CD4-positive, alpha-beta T cell treated with Interleukin-21 for 1 hour (primary cell): ENCODE results near the gene VPS8.

Experiments used
- DNase-seq: peaks from one replicate; pipeline ENCODE4 v3.0.0-alpha.2; 2020

VPS8 gene

DNA sequence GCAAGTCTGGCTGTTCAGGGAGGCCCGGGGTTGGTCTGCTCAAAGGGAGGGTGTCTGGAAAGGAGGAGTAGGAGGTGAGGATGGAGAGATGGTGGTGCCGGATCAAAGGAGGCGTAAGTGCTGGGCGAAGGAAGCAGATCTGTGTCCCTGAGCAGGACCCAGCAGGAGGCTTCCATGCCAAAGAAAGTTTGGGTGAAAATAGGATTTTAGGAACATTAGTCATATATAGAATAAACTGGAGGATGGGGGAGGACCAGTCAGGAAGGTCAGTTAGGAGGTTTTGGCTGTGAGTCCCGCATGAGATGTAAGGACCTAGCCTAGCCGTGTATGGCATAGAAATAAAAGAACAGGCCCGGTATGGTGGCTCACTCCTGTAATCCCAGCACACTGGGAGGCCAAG lies 28.6 kb upstream of the VPS8 start:
- no peak for DNase-seq

DNA sequence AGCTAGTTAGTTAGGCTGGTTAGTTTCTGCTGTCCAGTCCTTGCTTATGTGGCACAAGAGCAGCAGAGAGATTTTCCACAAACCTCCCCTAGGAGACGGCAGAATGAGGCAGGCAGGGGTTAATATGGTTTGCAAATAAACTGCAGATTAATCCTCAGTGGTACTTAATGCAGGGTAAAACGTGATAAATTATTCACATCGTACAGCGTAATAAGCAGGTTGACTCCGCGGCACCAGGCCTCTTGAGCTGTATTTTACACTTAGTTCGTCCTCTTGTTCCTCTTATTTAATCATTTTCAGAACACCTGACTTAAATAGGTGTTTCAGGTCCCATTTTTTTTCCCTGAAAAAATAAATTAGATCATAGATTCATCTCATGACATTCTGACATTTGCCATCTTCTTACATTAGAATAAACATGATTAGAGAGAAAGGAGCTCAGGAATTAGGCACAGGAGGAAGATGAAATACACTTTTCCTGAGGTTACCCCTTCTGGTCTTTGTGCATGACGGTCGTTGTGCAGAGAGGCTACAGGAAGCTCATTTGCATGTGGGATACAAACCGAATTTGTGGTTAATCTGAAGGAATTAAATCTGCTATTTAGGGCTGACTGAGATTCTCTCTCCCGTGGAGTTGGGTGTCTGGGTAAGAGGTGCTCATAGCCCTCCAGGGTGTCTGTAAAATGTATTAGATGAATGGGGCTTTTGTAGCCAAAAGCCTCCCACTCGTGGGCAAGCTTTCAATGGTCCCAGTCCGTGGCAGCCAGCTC lies 27.1 kb upstream of the VPS8 start:
- no peak for DNase-seq

DNA sequence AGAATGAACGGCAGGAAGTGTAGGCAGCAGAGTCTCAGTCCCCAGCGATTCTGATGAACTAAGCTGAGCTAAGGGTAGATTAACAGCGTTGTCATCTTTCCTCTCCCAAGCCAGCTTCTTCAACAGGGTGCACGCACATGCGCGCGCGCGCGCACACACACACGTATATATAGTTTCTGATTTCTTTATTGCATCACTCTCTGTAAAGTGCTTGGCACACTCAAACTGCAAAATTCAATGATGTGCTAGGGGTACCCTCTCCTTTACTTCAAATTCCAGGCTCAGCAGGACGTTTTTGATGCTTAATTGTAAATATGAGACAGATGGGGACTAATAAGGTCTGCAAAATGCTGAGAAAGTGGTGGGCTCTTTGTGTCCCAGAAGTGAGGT lies 26.1 kb upstream of the VPS8 start:
- no peak for DNase-seq

DNA sequence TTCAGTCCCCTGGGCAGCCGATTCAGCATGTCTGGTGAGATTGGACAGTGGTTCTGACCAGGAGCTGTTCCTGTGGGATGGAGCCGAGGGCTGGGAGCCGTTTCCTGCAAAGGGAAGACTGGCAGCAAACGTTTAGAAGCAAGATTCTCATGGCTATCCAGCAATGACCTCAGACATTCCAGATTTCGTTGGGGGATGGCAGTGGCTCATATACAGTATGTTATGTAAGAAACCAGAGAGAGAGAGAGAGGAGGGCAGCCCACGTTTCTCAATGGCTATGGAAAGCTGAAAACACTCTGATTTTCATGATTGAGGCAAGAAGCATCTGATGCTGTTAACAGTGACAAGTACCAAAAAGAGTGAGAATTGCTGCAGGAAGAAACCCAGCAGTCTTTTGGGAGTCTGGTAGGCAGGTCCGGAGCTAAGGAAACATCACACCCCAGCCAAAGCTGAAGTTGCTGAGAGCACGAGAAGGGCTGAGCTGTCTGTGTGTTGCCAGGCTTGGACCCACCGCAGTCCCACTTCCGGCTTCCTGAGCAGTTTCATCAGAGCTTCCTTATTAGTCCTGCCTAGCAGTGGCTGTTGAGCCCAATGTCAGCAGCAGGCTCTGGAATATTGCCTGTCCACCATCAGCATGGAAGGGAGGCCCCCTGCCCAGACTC lies 25.6 kb upstream of the VPS8 start:
- no peak for DNase-seq

DNA sequence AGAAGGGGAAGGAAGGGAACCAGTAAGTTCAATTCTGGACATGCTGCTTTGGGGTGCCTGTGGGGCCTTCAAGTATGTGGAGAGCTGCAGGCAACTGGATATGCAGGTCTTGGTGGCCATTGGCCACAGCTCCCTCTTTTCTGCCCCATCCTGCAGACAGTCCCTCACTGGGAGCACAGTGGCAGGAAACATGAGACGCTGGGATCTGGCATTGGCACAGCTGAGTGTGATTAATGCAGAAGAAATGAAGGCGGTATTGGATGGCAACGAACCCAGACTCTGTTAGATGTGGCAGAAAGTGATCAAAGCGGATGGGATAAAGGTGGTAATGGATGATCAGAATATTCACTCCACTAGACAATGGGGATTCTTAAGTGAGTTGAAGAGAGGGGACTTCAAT lies 23.2 kb upstream of the VPS8 start:
- no peak for DNase-seq

DNA sequence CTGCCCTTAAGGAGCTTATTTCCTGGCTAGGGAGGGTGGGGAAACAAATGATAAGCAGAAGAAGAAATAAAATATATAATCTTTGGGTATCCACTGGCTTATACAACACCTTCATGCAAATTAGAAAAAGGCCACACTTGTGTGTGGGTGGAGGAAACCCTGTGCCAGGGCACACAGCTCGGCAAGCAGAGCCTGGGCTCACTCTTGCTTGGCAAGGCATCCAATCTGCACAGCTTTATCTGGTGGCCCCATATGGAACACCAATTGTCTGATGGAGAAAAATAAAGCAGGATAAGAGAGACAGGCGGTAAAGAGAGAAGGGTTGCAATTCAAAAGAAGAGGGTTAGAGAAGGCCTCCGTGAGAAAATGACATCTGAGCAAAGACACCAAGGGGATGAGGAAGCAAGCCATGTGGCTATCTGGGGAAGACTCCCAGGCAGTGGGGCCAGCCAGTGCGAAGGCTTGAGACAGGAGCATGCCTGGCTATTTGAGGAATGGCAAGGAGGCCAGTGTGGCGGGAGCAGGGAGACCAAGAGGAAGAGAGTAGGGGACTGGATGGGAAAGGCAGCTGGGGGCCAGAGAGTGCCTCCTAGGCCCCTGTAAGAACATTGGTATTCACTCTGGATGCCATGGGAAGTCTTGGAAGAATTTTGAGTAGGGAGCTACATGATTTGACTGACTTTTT lies 22.5 kb upstream of the VPS8 start:
- no peak for DNase-seq

DNA sequence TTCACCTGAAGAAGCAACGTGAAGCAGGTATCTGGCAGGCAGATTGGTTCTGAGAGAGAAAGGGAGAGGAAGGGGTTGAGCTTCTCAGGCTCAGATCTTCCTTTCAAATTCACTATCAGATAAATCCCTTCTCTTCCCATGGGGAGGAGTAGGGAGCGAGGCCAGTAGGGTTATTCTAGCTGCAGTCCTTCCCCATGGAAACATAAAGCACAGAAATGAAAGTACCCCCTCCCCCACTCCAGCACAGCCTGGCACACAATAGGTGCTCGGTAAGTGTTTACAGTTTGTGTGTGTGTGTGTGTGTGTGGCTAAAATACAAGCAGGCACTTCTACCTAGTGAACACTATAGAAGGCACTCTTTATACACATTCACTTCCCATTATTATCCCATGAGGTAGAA lies 20.8 kb upstream of the VPS8 start:
- DNase-seq, result no peak

DNA sequence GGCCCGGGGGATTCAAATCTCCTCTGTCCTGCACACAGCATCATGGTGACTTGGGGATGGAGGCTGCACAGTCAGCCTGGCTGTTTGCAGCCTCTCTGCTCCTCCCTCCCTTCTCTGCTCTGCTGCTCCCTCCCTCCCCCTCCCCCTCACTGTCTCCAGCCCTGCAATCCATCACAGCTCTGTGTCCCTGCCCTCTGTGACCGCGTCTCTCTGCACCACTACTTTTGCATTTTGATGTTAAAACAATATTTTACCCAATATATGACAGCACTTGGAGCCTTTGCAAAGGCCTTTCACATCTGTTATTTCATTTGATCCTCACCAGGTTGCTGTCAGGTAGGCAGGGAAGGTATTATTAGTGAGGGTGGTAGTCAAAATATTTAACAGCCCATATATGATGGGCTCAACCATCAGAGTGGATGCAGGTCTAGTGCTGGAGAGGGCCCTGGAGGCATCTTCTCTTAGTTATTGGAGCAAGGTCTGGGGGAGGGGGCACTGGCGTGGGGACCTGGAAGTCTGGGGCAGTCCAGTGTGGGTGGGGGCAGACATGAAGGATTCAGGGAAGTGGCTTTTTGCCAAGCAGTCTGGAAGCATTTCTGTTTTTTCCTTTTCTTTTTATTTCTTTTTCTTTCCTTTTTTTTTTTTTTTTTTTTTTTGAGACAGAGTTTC lies 16.3 kb upstream of the VPS8 start:
- DNase-seq, result no peak

DNA sequence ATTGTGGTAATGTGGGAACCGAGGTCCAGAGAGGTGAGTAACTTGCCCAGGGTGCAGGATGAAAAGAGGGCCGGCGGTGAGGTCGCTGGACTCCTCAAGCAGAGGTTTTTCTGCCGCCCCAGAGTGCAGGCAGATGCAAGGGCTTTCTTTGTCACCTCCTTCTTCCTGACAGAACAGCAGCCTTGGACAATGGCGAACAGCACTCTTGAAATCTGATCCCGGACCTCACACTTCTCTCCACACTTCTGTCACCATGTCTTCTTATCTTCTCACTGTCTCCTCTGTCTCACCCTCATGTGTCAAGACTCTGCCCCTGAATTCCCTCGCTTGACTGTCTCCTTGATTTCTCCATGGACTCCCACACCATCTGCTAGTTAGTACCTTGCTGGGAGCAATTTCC lies 15.4 kb upstream of the VPS8 start:
- no peak for DNase-seq

DNA sequence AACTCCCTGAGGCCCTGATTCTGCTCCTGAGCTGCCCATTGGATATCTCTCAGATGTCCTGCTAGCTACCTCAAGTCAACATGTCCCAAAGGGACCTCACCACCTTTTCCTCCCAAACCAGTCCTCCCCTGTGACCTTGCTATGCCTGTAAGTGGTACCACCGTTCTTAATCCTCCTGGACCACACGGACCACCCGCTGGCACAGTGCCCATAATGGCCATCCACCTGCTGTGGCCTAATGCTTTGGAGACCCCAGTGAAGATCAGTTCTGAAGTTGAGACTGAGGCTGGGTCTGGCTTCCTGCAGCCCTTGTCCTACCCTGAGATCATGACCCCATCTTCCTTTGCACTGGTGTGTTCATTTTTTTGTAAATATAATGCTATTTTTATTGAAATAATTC lies 15.0 kb upstream of the VPS8 start:
- DNase-seq, result no peak

DNA sequence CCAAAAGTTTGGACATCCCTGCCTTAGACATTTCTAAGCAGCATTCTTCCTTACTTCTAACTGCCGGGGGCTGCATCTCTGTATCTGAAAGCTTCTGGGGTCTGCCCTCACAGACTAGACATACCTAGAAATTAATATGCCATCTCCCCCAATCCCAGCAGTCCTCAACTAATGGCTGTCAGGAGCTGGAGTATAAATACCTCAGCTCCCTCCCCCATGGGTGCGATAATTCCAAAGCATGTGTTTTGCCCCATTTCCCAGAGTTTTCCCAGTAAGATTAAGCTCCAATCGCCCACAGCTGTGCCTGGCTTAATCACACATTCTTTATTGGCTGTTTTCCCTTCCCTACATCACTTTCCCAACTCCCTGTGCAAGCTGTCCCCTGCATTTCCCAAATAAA lies 13.8 kb upstream of the VPS8 start:
- DNase-seq, result no peak

DNA sequence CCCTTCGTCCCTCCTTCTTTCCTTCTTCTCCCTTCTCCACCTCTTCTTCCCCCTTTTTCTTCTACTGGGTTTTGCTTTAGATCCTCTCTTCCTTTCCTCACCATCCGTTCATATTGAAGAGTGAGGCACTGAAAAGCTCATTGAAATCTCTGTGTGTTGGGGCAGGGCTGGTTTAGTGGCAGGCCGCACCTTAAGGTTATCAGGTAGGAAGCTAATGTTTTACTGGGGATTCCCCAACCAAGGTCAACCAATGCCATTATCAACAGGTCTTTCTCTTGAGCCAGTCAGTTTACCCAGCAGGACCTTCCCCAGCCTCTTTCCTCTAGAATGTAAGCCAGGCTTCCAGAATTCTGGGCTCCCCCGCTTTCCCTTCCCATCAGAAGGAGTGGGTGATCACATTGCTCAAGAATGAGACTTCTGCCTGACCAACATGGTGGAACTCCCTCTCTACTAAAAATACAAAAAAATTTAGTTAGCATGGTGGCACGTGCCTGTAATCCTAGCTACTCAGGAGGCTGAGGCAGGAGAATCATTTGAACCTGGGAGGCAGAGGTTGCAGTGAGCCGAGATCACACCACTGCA lies 11.5 kb upstream of the VPS8 start:
- no peak for DNase-seq

DNA sequence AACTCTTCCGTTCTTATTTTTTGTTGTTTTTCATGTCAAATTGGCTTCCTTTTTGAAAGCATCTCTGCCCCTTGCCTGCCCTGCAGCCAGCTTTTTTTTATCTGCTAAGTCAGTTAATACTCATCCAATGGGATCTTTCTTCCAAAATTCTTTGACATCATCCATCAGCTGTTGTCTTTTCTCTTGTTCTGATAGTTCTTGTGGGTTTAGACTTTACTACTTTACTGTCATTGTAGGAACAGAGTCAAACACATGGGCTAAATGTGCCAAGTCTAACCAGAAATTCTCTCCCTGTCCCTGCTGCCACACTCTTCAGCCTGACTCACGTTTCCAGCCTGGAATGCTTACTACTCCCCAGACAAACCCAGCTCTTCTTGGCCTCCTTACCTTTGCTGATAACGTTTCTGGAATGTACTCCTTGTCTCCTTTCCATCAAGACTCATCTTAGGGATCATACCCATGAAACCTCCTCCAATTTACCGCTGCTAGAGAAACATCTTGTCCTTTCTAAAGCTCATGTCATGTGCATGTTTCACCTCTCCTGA lies 10.7 kb upstream of the VPS8 start:
- no peak for DNase-seq

DNA sequence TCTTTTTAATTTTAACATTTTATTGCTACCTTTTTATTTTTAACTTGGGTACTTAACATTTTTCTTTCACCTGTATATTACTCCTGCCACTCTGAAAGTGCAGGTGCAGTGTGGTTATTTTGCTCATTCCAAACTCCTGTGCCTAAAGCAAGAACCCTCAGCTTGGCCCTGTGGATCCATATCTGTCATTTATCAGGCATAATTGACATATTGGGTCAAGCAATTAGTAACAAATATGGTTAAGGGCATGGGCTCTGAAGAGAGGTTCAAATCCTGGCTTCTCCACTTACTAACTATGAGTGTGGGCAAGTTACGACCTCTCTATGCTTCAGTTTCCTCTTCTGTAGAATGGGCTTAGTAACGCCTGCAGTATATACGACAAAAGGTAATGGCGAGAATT lies 9.8 kb upstream of the VPS8 start:
- DNase-seq, result no peak

DNA sequence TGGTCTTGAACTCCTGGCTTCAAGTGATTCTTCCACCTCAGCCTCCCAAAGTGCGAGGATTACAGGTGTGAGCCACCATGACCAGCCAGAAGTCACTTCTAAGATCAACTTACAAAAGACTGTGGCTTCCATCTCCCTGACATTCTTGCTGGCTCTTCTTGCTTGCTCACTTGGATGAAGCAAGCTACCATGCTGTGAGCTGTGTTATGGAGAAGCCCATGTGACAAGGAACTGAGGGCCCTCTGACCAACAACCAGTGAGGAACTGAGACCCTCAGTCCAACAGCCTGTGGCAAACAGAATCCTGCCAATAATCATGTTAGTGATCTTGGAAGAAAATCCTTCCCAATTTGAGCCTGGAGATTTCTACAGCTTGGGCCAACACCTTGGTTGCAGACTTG lies 7.2 kb upstream of the VPS8 start:
- no peak for DNase-seq

DNA sequence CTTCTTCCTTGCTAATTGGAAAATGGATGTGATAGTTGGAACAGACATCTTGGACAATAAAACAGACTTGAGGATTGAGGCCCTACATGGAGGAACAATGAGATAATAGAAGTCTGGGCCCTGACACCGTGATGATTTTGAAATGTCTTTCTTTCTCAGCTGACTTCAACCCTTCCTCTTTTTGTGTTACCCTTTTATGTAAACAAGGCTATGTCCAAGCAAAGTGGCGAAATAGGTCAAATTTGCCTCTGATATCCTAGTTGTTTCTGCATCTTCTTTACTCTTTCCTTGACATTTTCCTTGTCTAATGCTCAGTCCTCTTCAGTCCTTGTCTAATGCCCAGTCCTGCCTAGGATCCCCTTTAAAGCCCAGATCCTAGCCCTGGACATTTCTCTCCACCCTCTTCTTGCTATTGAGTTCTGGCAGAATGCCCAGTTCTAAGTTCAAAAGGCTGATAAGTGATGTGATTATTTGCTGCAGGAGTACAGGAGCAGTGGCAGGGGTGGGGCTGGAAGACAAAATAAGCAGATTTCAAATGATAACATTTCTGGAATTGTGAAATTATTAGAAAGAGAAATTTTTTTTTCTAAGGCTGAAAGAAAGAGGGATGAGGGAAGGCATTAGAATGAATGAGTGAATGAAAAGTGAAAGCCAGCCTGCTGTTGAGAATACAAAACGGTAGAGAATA lies 6.5 kb upstream of the VPS8 start:
- DNase-seq, result no peak

DNA sequence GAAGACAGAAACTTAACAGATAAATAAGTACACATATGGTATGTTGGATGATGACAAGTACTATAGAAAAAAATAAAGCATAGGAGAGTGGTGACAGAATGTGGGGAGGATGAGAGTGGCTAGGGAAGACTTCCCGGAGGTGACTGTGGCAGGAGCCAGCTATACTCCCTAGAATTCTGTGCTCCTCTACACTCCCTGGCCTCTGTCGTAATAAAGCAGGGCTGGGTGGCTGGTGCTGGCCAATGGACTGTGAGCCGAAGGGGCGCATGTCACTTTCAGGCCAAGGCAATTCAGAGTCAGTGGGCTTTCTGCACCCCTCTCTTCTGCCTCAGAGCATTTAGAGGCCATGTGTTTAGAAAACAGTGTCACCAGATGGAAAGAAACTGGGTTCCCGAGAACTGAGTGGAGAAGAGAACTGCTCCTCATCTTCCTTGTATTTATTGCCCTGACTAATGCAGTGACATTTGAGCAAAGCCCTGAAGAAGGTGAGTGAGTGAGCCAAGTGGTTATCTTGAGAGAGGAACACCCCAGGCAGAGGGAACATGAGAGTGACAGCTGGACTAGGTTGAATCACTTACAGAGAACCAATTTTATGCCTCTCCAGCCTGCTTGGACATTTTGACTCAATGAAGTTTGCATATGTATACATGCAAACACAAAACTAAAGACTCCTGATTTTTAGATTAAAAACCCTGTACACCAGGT lies 5.2 kb upstream of the VPS8 start:
- no peak for DNase-seq

DNA sequence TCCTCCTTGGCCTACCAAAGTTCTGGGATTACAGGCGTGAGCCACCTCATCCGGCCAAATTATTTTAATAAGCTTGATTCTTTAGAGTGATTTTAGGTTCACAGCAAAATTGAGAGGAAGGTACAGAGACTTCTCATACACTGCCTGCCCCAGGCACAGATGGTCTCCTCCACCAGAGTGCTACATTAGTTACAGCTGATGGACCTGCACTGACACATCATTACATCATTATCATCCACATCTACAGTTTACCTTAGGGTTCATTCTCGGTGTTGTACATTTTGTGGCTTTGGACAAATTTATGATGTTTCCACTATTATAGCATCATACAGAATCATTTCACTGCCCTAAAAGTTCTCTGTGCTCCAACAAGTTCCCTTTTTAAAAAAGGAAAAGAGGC lies 4.4 kb upstream of the VPS8 start:
- DNase-seq, result no peak

DNA sequence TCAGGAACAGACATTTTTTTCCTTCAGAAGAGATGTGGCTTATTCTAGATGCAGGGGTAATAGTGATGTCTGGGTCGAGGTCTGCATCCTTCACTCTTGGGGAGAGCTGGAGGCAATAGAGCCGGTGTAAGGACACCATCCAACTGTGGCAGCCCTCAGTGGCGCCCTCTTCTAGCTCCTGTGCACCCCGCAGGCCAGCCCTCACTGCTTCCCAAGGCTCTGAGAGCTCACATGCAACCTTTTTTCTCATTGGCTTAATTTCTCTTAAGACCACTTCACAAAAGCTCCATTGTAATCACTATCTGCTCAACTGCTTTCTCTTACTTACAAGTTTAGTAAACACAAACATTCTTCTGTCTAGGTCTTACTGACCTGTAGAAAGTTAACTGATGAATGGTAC lies 3.9 kb upstream of the VPS8 start:
- no peak for DNase-seq

DNA sequence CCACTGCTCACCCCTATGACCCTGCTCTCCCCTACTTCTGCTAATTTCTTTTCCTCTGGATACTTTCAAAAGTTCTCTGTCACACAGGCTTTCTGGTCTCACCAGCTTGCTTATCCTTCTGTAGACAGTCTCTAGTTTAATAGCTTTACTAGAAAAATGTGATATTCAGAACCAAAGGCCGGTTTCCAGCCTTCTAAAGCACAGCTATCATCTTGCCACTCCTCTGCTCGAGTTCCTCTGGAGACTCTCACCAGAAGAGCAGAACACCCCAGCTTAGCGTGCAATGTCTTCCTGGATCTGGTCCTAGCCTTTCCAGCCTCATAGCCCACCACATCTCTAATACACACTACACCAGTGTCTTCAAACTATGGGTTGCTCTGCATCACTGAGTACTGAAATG lies 1.8 kb upstream of the VPS8 start:
- no peak for DNase-seq

DNA sequence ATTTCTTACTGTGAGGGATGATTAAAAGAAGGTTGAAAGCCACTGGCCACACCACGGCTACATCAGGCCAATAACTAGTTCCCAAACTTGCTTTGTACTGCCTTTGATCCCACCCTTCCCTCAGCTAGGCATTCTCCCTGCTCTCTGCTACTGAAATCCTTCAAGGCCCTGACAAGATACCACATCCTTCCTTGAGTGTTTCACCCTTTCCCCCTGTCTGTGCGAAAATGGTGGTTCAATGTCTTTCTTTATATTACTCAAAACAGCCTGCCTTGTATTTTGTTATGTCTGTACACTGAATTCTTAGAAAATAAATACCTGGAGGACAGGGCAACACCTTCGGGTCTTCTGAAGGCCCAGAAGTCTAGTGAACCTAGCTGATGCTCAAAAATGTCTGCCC lies 932 bp upstream of the VPS8 start:
- no peak for DNase-seq

DNA sequence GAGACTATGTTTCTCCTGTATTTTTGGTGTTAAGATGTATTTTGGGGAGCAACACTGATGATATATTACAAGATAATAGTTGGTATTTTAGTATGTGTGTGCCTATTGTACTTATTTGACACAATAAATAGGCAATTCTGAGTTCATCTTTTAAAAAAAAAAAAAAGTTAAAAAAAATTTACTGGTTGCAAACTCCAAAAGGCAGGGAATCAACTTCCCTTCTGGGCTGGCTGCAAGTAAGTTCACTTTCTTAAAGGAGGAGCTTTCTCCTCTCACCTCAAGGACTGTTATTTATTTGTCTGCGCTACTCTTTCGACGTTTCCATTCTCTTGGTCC lies 335 bp upstream of the VPS8 start:
- no peak for DNase-seq
